ENCODE data around the gene LAGE3. TPM values are rescaled to one million over a fixed set of nuclear protein-coding genes. Genes with fewer than 3 reads are reported as not detected.

The LAGE3 gene
- total RNA-seq, 4 donors from 2014 or later = 10.2 to 18.9 (median 12.6) TPM

GRCh38 chrX:154471839-154472684 lies 7.0 kb downstream of the LAGE3 start:
- Histone ChIP-seq H3K36me3 (no peaks in the 10 kb centered on the region), H3K9me3 (no peaks in the 10 kb centered on the region), H3K4me1 (no peaks in the 10 kb centered on the region), H3K27ac (no peak overlapping the region), H3K27me3 (no peaks in the 10 kb centered on the region), H3K4me3 (replicated peaks in 1 of 3) (no peak overlapping the region)
- intact Hi-C loops (cut with DNase I) = no loop called here
- TF ChIP-seq CTCF (IDR thresholded peaks at IDR 0.05) (no peak), POLR2A (IDR thresholded peaks at IDR 0.05) (no peak)
- DNase-seq = no peak
- WGBS, 2 donors = 90 to 98% methylated on average over 8 to 13 of the region's 23 CpGs

- no peaks in the 10 kb centered on the region for H3K27me3 ChIP-seq
- 86 to 88% methylated on average over 4 to 10 of the region's 23 CpGs for WGBS, 2 donors
- no peaks in the 10 kb centered on the region for H3K4me1 ChIP-seq
- intact Hi-C loops (cut with DNase I) = no loop called here
- H3K4me3 ChIP-seq (replicated peaks in 1 of 3) = no peak overlapping the region
- no peaks in the 10 kb centered on the region for H3K9me3 ChIP-seq
- peaks cover 0 to 6% of the 10 kb centered on the region in 2 donors for H3K36me3 ChIP-seq
- DNase-seq = no peak
- H3K27ac ChIP-seq = no peak overlapping the region
- TF ChIP-seq CTCF (IDR thresholded peaks at IDR 0.05) (no peak), POLR2A (IDR thresholded peaks at IDR 0.05) (no peak)
Observed at GRCh38 chrX:154470914-154471568, 8.0 kb downstream of the LAGE3 start.

GRCh38 chrX:154470434-154470833 lies 8.6 kb downstream of the LAGE3 start:
- TF ChIP-seq CTCF (IDR thresholded peaks at IDR 0.05) = no peak
- TF ChIP-seq POLR2A (IDR thresholded peaks at IDR 0.05) = no peak
- H3K36me3 ChIP-seq = peaks cover 0 to 6% of the 10 kb centered on the region in 2 donors
- no peaks in the 10 kb centered on the region for H3K9me3 ChIP-seq
- intact Hi-C loops (cut with DNase I) = no loop called here
- no peaks in the 10 kb centered on the region for H3K27me3 ChIP-seq
- 100% methylated on average over 1 of the region's 14 CpGs; no CpG with 5 or more reads in 1 of the 2 donors for WGBS, 2 donors
- no peak for DNase-seq
- no peak overlapping the region for H3K4me3 ChIP-seq (replicated peaks in 1 of 3)
- no peak overlapping the region for H3K27ac ChIP-seq
- H3K4me1 ChIP-seq = no peaks in the 10 kb centered on the region

GRCh38 chrX:154469880-154470279 lies 9.2 kb downstream of the LAGE3 start:
- TF ChIP-seq CTCF (IDR thresholded peaks at IDR 0.05) (no peak), POLR2A (IDR thresholded peaks at IDR 0.05) (no peak)
- Histone ChIP-seq H3K36me3 (peaks cover 0 to 6% of the 10 kb centered on the region in 2 donors), H3K27ac (no peak overlapping the region), H3K9me3 (no peaks in the 10 kb centered on the region), H3K27me3 (no peaks in the 10 kb centered on the region), H3K4me1 (no peaks in the 10 kb centered on the region), H3K4me3 (replicated peaks in 1 of 3) (no peak overlapping the region)
- no peak for DNase-seq
- intact Hi-C loops (cut with DNase I) = no loop called here
- WGBS, 2 donors = no CpG with 5 or more reads among the region's 18 CpGs

- Histone ChIP-seq H3K4me3 (replicated peaks in 1 of 3) (no peak overlapping the region), H3K27me3 (no peaks in the 10 kb centered on the region), H3K36me3 (peaks cover 0 to 6% of the 10 kb centered on the region in 2 donors), H3K27ac (no peak overlapping the region), H3K9me3 (no peaks in the 10 kb centered on the region), H3K4me1 (no peaks in the 10 kb centered on the region)
- TF ChIP-seq POLR2A (IDR thresholded peaks at IDR 0.05) (no peak), CTCF (IDR thresholded peaks at IDR 0.05) (no peak)
- no CpG with 5 or more reads among the region's 9 CpGs for WGBS, 2 donors
- intact Hi-C loops (cut with DNase I) = no loop called here
- DNase-seq = no peak
Observed at GRCh38 chrX:154469114-154469513, 10.0 kb downstream of the LAGE3 start.
